ENCODE results near the gene C16orf46. TPM values are rescaled to one million over a fixed set of nuclear protein-coding genes. Genes with fewer than 3 reads are reported as not detected.

C16orf46 gene
- total and polyA plus RNA-seq, 2 of the 4 experiments (the other 2 are of a cell fraction): 0.27 to 0.72 TPM

DNA sequence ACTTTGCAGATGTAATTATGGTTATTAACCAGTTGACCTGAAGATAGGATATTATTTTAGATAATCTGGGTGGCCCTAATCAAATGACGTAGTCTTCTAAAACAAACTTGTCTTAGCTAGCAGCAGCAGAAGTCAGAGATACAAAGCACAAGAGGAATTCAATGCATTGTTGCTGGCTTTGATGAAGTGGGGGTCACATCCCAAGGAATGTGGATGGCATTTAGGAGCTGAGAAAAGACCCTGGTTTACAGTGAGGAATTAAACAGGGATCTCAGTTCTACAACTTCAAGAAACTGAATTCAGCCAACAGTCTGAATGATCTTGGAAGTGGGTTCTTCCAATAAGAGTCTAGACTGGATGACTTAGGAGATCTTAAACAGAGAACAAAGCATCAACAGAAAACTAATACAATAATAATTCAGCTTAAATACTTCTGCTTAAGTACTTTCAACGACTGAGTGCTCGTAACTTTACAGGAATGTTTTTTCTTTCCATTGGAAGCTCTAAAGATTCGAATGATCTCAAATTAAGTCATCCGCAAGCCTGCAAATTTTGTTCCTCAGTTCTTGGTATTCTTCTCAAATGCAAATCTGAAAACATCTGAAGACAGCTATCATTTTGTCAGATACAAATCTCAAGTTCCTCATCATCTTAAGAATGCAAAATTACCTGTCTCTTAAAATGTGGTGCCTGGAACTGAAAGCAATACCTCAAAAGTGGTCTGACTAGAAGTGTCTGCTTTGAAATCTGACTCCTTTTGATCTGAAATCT is 3.3 kb downstream of the C16orf46 start:
- CTCF ChIA-PET: interaction anchor here (0.6 kb wide), 2 partner anchors 185 to 214 kb away, joined by 4 to 5 read pairs; no protein-coding TSS in a partner anchor
- intact Hi-C loops (cut with micrococcal nuclease): no loop called here
- Histone ChIP-seq H3K79me1 (ENCODE audit: low read depth in 1 of 2, low read length in 2 of 2) (0 out of 4 replicates have a peak, but pooled peaks cover 0 to 4% of the 10 kb centered on the region in 2 experiments), H2AK9ac (replicated peaks; ENCODE audit: low read depth, low read length, poor library complexity) (no peak overlapping the region), H4K91ac (ENCODE audit: insufficient read depth, low read depth, low read length) (no peak overlapping the region), H2BK120ac (ENCODE audit: low read depth, low read length) (no peak overlapping the region), H3K27me3 (ENCODE audit: control insufficient read depth, insufficient read depth, low read length) (no peaks in the 10 kb centered on the region), H2AK5ac (ENCODE audit: low read depth, low read length) (no peak overlapping the region), H3K4me3 (ENCODE audit: insufficient read depth, low read depth, low read length) (no peak overlapping the region), H3K9me1 (ENCODE audit: insufficient read depth, low read length) (0 out of 2 replicates have a peak, but pooled peaks cover 6% of the 10 kb centered on the region), H2BK20ac (ENCODE audit: low read depth, low read length) (no peak overlapping the region), H3K9me3 (ENCODE audit: control insufficient read depth, insufficient read depth, low read length) (no peaks in the 10 kb centered on the region), H2BK5ac (ENCODE audit: low read depth, low read length, poor library complexity, severe bottlenecking) (no peak overlapping the region), H4K20me1 (ENCODE audit: insufficient read depth, low read length) (no peaks in the 10 kb centered on the region; the same call in 1 of the 2 replicates), H4K5ac (ENCODE audit: low read depth, low read length) (no peak overlapping the region), H2BK15ac (ENCODE audit: low read depth, low read length) (no peak overlapping the region), H3K4ac (ENCODE audit: low read depth, low read length) (no peak overlapping the region), H3K4me1 (ENCODE audit: control insufficient read depth, insufficient read depth, low read length) (peaks cover 3% of the 10 kb centered on the region; the same call in 1 of the 2 replicates), H4K8ac (ENCODE audit: low read depth in 2 of 2, low read length in 2 of 2) (no peak overlapping the region), H3K18ac (ENCODE audit: low read depth, low read length) (no peak overlapping the region), H2AFZ (replicated peaks; ENCODE audit: low read length, poor library complexity) (no peak overlapping the region), H3K9ac (ENCODE audit: low read depth, low read length) (no peak overlapping the region), H3K56ac (ENCODE audit: extremely low read depth, insufficient read depth, low read length) (no peak overlapping the region), H3K4me2 (ENCODE audit: low read depth, low read length) (no peak overlapping the region), H3K27ac (ENCODE audit: insufficient read depth, low read length) (no peak overlapping the region), H3K23ac (ENCODE audit: low read depth, low read length) (no peak overlapping the region), H3K14ac (replicated peaks; ENCODE audit: low read depth, low read length) (no peak overlapping the region), H3K36me3 (ENCODE audit: control insufficient read depth, insufficient read depth, low read length) (no peaks in the 10 kb centered on the region)
- in situ Hi-C loops (cut with MboI; ENCODE audit: low sequenced_read_pairs): no loop called here
- TF ChIP-seq ELK1 (IDR thresholded peaks at IDR 0.05; ENCODE audit: borderline replicate concordance, low read depth, low read length) (no peak), RFX5 (IDR thresholded peaks at IDR 0.05; ENCODE audit: low read depth, low read length) (no peak), MXI1 (IDR thresholded peaks at IDR 0.05; ENCODE audit: borderline replicate concordance, low read depth, low read length) (no peak), MAFK (IDR thresholded peaks at IDR 0.05; ENCODE audit: low read depth, low read length) (no peak), SMC3 (IDR thresholded peaks at IDR 0.05; ENCODE audit: low read depth, low read length) (no peak), RAD21 (IDR thresholded peaks at IDR 0.05; ENCODE audit: low read length) (no peak)
- WGBS, 2 experiments (ENCODE audit: extremely low coverage in 2 of 2, insufficient read length in 1 of 2): 53% methylated on average over 4 of the region's 5 CpGs; no CpG with 5 or more reads in 1 of the 2 experiments
- DNase-seq: no peak
- no peak for ATAC-seq (ENCODE audit: low read depth)
- BruUV-seq (replicated peaks): no TSS peak
- dilution Hi-C loops (cut with HindIII; ENCODE audit: low sequenced_read_pairs, unreplicated experiment): no loop called here
- POLR2A ChIA-PET (ENCODE audit: unreplicated experiment): no interaction called here
